Measurements from ENCODE around the gene KRTAP3-3. TPM values are rescaled to one million over a fixed set of nuclear protein-coding genes. Genes with fewer than 3 reads are reported as not detected.

Gene KRTAP3-3
- total RNA-seq, 1 donor from 2014 or later, result not detected

DNA sequence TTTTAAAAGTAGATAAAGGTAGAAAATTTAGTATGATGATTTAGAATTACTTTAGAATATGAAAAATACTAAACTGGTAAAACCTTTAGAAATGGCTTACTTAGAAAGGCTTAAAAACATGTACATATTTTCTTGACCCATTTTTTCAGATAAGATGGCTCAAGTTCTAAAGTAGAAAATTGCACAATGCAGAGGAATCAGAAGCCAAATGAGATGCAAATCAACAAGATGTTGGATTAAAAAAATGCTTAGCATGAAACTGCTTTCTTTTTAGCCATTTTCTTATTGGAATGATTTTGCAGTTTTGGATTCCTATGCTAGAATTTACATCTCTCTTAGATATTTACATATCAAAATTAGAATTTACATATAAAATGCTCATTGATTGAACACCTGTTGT is 16.5 kb upstream of the KRTAP3-3 start:
- Histone ChIP-seq H3K36me3 (no peaks in the 10 kb centered on the region), H3K4me1 (no peaks in the 10 kb centered on the region), H3K27me3 (ENCODE audit: low read depth) (no peaks in the 10 kb centered on the region), H3K9me3 (no peaks in the 10 kb centered on the region), H3K27ac (no peak overlapping the region), H3K4me3 (no peak overlapping the region)
- ATAC-seq (no peak), DNase-seq (no peak)
- TF ChIP-seq, protein P1, sequence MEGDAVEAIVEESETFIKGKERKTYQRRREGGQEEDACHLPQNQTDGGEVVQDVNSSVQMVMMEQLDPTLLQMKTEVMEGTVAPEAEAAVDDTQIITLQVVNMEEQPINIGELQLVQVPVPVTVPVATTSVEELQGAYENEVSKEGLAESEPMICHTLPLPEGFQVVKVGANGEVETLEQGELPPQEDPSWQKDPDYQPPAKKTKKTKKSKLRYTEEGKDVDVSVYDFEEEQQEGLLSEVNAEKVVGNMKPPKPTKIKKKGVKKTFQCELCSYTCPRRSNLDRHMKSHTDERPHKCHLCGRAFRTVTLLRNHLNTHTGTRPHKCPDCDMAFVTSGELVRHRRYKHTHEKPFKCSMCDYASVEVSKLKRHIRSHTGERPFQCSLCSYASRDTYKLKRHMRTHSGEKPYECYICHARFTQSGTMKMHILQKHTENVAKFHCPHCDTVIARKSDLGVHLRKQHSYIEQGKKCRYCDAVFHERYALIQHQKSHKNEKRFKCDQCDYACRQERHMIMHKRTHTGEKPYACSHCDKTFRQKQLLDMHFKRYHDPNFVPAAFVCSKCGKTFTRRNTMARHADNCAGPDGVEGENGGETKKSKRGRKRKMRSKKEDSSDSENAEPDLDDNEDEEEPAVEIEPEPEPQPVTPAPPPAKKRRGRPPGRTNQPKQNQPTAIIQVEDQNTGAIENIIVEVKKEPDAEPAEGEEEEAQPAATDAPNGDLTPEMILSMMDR (IDR thresholded peaks at IDR 0.05), result no peak
- intact Hi-C loops (cut with DNase I), result no loop called here

DNA sequence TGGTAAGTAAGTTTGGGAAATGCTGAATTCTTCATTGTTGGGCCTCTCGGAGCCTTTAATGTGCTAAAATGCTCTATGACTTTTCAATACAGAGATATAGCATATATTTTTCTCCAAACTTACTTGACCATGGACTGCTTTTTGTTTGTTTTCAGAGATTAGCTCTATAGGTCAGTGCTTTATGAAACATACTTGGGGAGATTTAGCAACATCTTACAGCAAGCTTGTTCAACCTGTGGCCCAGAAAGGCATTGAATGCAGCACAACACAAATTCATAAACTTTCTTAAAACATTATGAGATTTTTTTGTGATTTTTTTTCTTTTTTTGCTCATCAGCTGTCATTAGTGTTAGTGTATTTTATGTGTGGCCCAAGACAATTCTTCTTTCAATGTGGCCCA is 16.0 kb upstream of the KRTAP3-3 start:
- no peaks in the 10 kb centered on the region for H3K36me3 ChIP-seq
- no peak overlapping the region for H3K4me3 ChIP-seq
- TF ChIP-seq, protein P1 (IDR thresholded peaks at IDR 0.05), result no peak
- DNase-seq (no peak), ATAC-seq (no peak)
- no peaks in the 10 kb centered on the region for H3K27me3 ChIP-seq (ENCODE audit: low read depth)
- intact Hi-C loops (cut with DNase I), result no loop called here
- no peak overlapping the region for H3K27ac ChIP-seq
- no peaks in the 10 kb centered on the region for H3K4me1 ChIP-seq
- no peaks in the 10 kb centered on the region for H3K9me3 ChIP-seq

DNA sequence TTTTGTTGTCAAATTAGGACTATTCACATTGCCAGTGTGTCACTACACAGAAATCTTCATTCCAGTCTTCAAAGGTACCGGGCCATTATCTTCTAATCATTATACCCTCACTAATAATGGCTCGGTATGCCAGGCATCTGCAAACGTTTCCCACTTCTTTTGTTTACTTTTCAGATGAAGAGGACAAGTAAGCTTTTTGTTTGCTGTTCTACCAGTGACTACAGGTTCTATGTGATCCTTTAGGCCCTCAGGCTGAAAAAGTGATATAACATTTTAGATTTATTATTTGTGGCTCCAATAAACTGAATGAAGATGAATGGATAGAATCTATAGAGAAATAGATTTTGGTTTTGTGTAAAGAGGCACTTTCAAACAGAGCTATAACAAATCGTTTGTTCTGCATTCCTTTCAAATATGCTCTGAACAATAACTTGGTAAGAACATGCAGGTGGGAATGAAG is 15.4 kb upstream of the KRTAP3-3 start:
- intact Hi-C loops (cut with DNase I), result no loop called here
- ATAC-seq (peak; percentile 59 to 91), DNase-seq (no peak)
- no peaks in the 10 kb centered on the region for H3K27me3 ChIP-seq (ENCODE audit: low read depth)
- H3K9me3 ChIP-seq, result no peaks in the 10 kb centered on the region
- H3K36me3 ChIP-seq, result no peaks in the 10 kb centered on the region
- TF ChIP-seq, protein P1 (IDR thresholded peaks at IDR 0.05), result no peak
- H3K27ac ChIP-seq, result no peak overlapping the region
- H3K4me3 ChIP-seq, result no peak overlapping the region
- no peaks in the 10 kb centered on the region for H3K4me1 ChIP-seq

GRCh38 chr17:41008811-41009210 is 14.8 kb upstream of the KRTAP3-3 start, which contains the start of gene KRTAP3-1:
TSS of gene KRTAP3-1 (minus strand) at chr17:41009128. CDS start at chr17:41009074, 54 bp downstream.
- intact Hi-C loops (cut with DNase I), result no loop called here
- Histone ChIP-seq H3K36me3 (no peaks in the 10 kb centered on the region), H3K27ac (no peak within 1 kb of the TSS), H3K9me3 (no peaks in the 10 kb centered on the region), H3K4me3 (no peak within 1 kb of the TSS), H3K27me3 (ENCODE audit: low read depth) (no peaks in the 10 kb centered on the region), H3K4me1 (no peaks in the 10 kb centered on the region)
- peak in 1 of 2 donors; percentile 40 for ATAC-seq
- DNase-seq, result no peak
- TF ChIP-seq, protein P1 (IDR thresholded peaks at IDR 0.05), result no peak

DNA sequence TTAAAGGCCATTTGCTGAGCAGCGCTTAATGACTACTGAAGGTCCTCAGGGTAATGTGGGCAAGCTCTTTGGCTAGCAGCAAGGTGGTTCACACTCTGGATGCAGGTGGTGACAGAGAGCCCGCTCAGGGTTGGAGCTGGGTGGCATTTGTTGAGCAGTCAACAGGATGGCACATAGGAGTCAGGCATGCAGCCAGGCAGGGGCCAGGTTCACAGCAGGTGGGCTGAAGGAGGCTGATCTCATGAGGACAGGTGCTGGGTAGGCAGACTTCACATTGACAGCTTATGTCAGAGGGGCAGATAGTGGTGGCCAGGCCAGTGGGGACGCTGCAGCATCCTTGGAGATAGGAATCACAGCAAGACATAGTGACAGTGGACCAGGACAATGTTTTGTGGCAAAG is 10.4 kb upstream of the KRTAP3-3 start:
- DNase-seq (no peak), ATAC-seq (no peak)
- intact Hi-C loops (cut with DNase I), result no loop called here
- H3K4me1 ChIP-seq, result no peaks in the 10 kb centered on the region
- TF ChIP-seq, protein P1 (IDR thresholded peaks at IDR 0.05), result no peak
- no peak overlapping the region for H3K27ac ChIP-seq
- H3K36me3 ChIP-seq, result no peaks in the 10 kb centered on the region
- H3K9me3 ChIP-seq, result no peaks in the 10 kb centered on the region
- no peak overlapping the region for H3K4me3 ChIP-seq
- H3K27me3 ChIP-seq (ENCODE audit: low read depth), result no peaks in the 10 kb centered on the region

GRCh38 chr17:41003926-41004325 is 10.0 kb upstream of the KRTAP3-3 start:
- no peaks in the 10 kb centered on the region for H3K27me3 ChIP-seq (ENCODE audit: low read depth)
- TF ChIP-seq, protein P1 (IDR thresholded peaks at IDR 0.05), result no peak
- no peak overlapping the region for H3K27ac ChIP-seq
- no peak for ATAC-seq
- no peak overlapping the region for H3K4me3 ChIP-seq
- H3K4me1 ChIP-seq, result no peaks in the 10 kb centered on the region
- no peaks in the 10 kb centered on the region for H3K9me3 ChIP-seq
- intact Hi-C loops (cut with DNase I), result no loop called here
- no peaks in the 10 kb centered on the region for H3K36me3 ChIP-seq
- no peak for DNase-seq

Data from lower lobe of right lung (tissue), 2 donors.